Measurements from ENCODE around the gene NRF1. TPM values are rescaled to one million over a fixed set of nuclear protein-coding genes. Genes with fewer than 3 reads are reported as not detected.

NRF1 gene
- total and polyA plus RNA-seq, 2 of the 13 experiments (the other 11 are each of a cell fraction or from before 2014, with no cell fraction given), result 9.3 to 10.1 TPM

- TF ChIP-seq HDAC6 (IDR thresholded peaks at IDR 0.05; ENCODE audit: low read depth, low read length) (no peak), SALL1 (CRISPR knock-in tag; IDR thresholded peaks at IDR 0.05) (0 out of 2 replicates have a peak, but pooled peaks have one; percentile 6), ZNF251 (CRISPR knock-in tag; IDR thresholded peaks at IDR 0.05) (no peak), BHLHE40 (IDR thresholded peaks at IDR 0.05; ENCODE audit: low read length) (no peak), ZNF317 (CRISPR knock-in tag; IDR thresholded peaks at IDR 0.05) (peak; percentile 65; the same call in 1 of the 2 replicates), ZBTB7B (CRISPR knock-in tag; IDR thresholded peaks at IDR 0.05) (peak; percentile 76; the same call in 1 of the 2 replicates), NRL (CRISPR knock-in tag; IDR thresholded peaks at IDR 0.05; ENCODE audit: borderline replicate concordance) (peak; percentile 30; the same call in 1 of the 2 replicates)
- TF ChIP-seq, protein P1, sequence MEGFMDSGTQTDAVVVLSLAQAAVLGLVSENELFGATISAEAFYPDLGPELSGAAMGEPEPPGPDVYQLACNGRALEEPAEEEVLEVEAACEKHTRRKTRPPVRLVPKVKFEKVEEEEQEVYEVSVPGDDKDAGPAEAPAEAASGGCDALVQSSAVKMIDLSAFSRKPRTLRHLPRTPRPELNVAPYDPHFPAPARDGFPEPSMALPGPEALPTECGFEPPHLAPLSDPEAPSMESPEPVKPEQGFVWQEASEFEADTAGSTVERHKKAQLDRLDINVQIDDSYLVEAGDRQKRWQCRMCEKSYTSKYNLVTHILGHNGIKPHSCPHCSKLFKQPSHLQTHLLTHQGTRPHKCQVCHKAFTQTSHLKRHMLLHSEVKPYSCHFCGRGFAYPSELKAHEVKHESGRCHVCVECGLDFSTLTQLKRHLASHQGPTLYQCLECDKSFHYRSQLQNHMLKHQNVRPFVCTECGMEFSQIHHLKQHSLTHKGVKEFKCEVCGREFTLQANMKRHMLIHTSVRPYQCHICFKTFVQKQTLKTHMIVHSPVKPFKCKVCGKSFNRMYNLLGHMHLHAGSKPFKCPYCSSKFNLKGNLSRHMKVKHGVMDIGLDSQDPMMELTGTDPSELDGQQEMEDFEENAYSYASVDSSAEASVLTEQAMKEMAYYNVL (CRISPR knock-in tag; IDR thresholded peaks at IDR 0.05; ENCODE audit: borderline replicate concordance), result no peak
- TF ChIP-seq, protein P2, sequence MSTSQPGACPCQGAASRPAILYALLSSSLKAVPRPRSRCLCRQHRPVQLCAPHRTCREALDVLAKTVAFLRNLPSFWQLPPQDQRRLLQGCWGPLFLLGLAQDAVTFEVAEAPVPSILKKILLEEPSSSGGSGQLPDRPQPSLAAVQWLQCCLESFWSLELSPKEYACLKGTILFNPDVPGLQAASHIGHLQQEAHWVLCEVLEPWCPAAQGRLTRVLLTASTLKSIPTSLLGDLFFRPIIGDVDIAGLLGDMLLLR (CRISPR knock-in tag; IDR thresholded peaks at IDR 0.05), result no peak
Observed at GRCh38 chr7:129612112-129613015, 844 bp downstream of the NRF1 start (continued).
